HepG2 (cell line): ENCODE data around the gene MIR17HG. TPM values are rescaled to one million over a fixed set of nuclear protein-coding genes. Genes with fewer than 3 reads are reported as not detected.

Experiments
- E2F1 ChIP-seq: sonication (generic); formaldehyde crosslinking; IDR thresholded peaks from 2 replicates; pipeline ENCODE4 v1.5.0; 2020; ENCODE audit warnings: missing genetic modification reagents
- EED ChIP-seq: sonication (generic); formaldehyde crosslinking; IDR thresholded peaks from 2 replicates; pipeline ENCODE4 v1.5.0; 2020; ENCODE audit warnings: mild to moderate bottlenecking, missing genetic modification reagents
- HNRNPLL ChIP-seq: fragments of 200-400 bp; formaldehyde crosslinking; IDR thresholded peaks from 2 replicates; pipeline ENCODE4 v1.6.1; 2017; ENCODE audit warnings: mild to moderate bottlenecking, low read depth, low read length; ENCODE audit not compliant: poor library complexity, severe bottlenecking
- IKZF1 ChIP-seq: fragments of 450-650 bp; IDR thresholded peaks from 2 replicates; pipeline ENCODE4 v1.7.1; 2016
- IRX3 ChIP-seq: sonication (generic); formaldehyde crosslinking; IDR thresholded peaks from 2 replicates; pipeline ENCODE4 v1.8.1; 2023; ENCODE audit warnings: mild to moderate bottlenecking, low read depth, missing genetic modification reagents, borderline replicate concordance
- LCORL ChIP-seq, 2 experiments: fragments of 450-650 bp in 1 of 2; sonication (generic) in 1 of 2; formaldehyde crosslinking in 1 of 2; IDR thresholded peaks; 2 replicates each; pipeline versions ENCODE4 v1.5.0 to v1.6.1; 2017 to 2020; ENCODE audit warnings: antibody characterized with exemption in 1 of 2, missing genetic modification reagents in 1 of 2
- NFE2 ChIP-seq: sonication (generic); formaldehyde crosslinking; IDR thresholded peaks from 2 replicates; pipeline ENCODE4 v1.4.0; 2020; ENCODE audit warnings: missing genetic modification reagents
- NR2F1 ChIP-seq, 2 experiments: fragments of 450-650 bp in 1 of 2; formaldehyde crosslinking in 1 of 2; IDR thresholded peaks; 2 replicates each; pipeline versions ENCODE4 v1.5.0 to v1.6.1; 2016 to 2020; ENCODE audit warnings: mild to moderate bottlenecking in 1 of 2, missing compliant biosample characterization in 1 of 2, missing genetic modification reagents in 1 of 2, moderate library complexity in 1 of 2
- ONECUT2 ChIP-seq: sonication (generic); formaldehyde crosslinking; IDR thresholded peaks from 2 replicates; pipeline ENCODE4 v1.4.0; 2020; ENCODE audit warnings: missing genetic modification reagents
- PBX2 ChIP-seq: IDR thresholded peaks from 2 replicates; pipeline ENCODE4 v1.6.1; 2016; ENCODE audit warnings: control low read depth
- PITX1 ChIP-seq: sonication (generic); formaldehyde crosslinking; IDR thresholded peaks from 2 replicates; pipeline ENCODE4 v1.5.1; 2020; ENCODE audit warnings: mild to moderate bottlenecking, missing genetic modification reagents
- RELA ChIP-seq: sonication (generic); formaldehyde crosslinking; IDR thresholded peaks from 2 replicates; pipeline ENCODE4 v1.4.0; 2020; ENCODE audit warnings: missing genetic modification reagents
- SATB2 ChIP-seq: sonication (generic); formaldehyde crosslinking; IDR thresholded peaks from 2 replicates; pipeline ENCODE4 v1.5.0; 2020; ENCODE audit warnings: missing genetic modification reagents
- ZBTB26 ChIP-seq: IDR thresholded peaks from 2 replicates; pipeline ENCODE4 v1.6.1; 2016; ENCODE audit warnings: missing compliant biosample characterization, missing genetic modification reagents, borderline replicate concordance
- ZNF10 ChIP-seq: sonication (generic); formaldehyde crosslinking; IDR thresholded peaks from 2 replicates; pipeline ENCODE4 v1.4.0; 2020; ENCODE audit warnings: mild to moderate bottlenecking, low read depth, missing genetic modification reagents, borderline replicate concordance
- ZNF121 ChIP-seq: sonication (generic); formaldehyde crosslinking; IDR thresholded peaks from 2 replicates; pipeline ENCODE4 v1.5.0; 2020; ENCODE audit warnings: mild to moderate bottlenecking, missing genetic modification reagents
- ZNF44 ChIP-seq: sonication (generic); formaldehyde crosslinking; IDR thresholded peaks from 2 replicates; pipeline ENCODE4 v1.5.1; 2020; ENCODE audit warnings: mild to moderate bottlenecking, missing genetic modification reagents
- ZNF629 ChIP-seq: sonication (generic); formaldehyde crosslinking; conservative IDR thresholded peaks from 2 replicates; pipeline ENCODE4 v1.5.0; 2020; ENCODE audit warnings: missing genetic modification reagents
- ZSCAN12 ChIP-seq: sonication (generic); formaldehyde crosslinking; IDR thresholded peaks from 2 replicates; pipeline ENCODE4 v1.9.0; 2021; ENCODE audit warnings: mild to moderate bottlenecking, missing genetic modification reagents
- ZSCAN29 ChIP-seq: sonication (generic); formaldehyde crosslinking; conservative IDR thresholded peaks from 2 replicates; pipeline ENCODE4 v1.4.0; 2020; ENCODE audit warnings: mild to moderate bottlenecking, missing genetic modification reagents
- polyA plus RNA-seq, 8 experiments: library from polyadenylated mRNA; depleted of rRNA in 3 of 8; stranded (reverse) in 7 of 8; unstranded in 1 of 8; fragments of >200 nt; fragmentation: Illumina TruSeq in 4 of 8; extraction: Trizol in 4 of 8; gene quantifications; 2 replicates each; pipeline versions ENCODE4 v1.2.1 to v1.2.3, GENCODE V29; 2011 to 2016; ENCODE audit warnings: low read depth in 4 of 8, missing spikeins in 1 of 8, mixed read lengths in 1 of 8; ENCODE audit not compliant: insufficient read depth in 1 of 8
- total RNA-seq, 5 experiments: library from RNA; depleted of rRNA; stranded (reverse); fragments of >200 nt; fragmentation: Illumina TruSeq; extraction: Trizol; gene quantifications; 2 replicates each; pipeline ENCODE4 v1.2.3, GENCODE V29; 2016; ENCODE audit warnings: low read depth in 1 of 5
- TF ChIP-seq, protein P1 (sequence below): sonication (generic); formaldehyde crosslinking; conservative IDR thresholded peaks from 2 replicates; pipeline ENCODE4 v1.5.0; 2020; ENCODE audit warnings: missing genetic modification reagents
- TF ChIP-seq, protein P2 (sequence below): sonication (generic); formaldehyde crosslinking; IDR thresholded peaks from 2 replicates; pipeline ENCODE4 v1.4.0; 2020; ENCODE audit warnings: missing genetic modification reagents, borderline replicate concordance

Gene MIR17HG
- total and polyA plus RNA-seq, 2 of the 13 experiments (the other 11 are each of a cell fraction or from before 2014, with no cell fraction given) = 2.5 to 12.3 TPM

- TF ChIP-seq E2F1 (CRISPR knock-in tag) (peak; percentile 33; the same call in 1 of the 2 replicates), IKZF1 (no peak), IRX3 (CRISPR knock-in tag) (0 out of 2 replicates have a peak, but pooled peaks have one; percentile 48), EED (CRISPR knock-in tag) (no peak), PITX1 (CRISPR knock-in tag) (0 out of 2 replicates have a peak, but pooled peaks have one; percentile 34), ZNF10 (CRISPR knock-in tag) (no peak), ZBTB26 (CRISPR knock-in tag) (no peak), ZSCAN29 (CRISPR knock-in tag) (no peak), ONECUT2 (CRISPR knock-in tag) (no peak), PBX2 (no peak), NR2F1 (CRISPR knock-in tag; IDR thresholded peaks at IDR 0.05) (no peak), HNRNPLL (no peak), ZNF44 (CRISPR knock-in tag) (no peak), RELA (CRISPR knock-in tag) (no peak), SATB2 (CRISPR knock-in tag) (no peak), NFE2 (CRISPR knock-in tag) (no peak), ZNF629 (CRISPR knock-in tag) (no peak), ZSCAN12 (CRISPR knock-in tag) (no peak), ZNF121 (CRISPR knock-in tag) (no peak), LCORL (IDR thresholded peaks at IDR 0.05) (no peak), LCORL (CRISPR knock-in tag; IDR thresholded peaks at IDR 0.05) (no peak)
- TF ChIP-seq, protein P1, sequence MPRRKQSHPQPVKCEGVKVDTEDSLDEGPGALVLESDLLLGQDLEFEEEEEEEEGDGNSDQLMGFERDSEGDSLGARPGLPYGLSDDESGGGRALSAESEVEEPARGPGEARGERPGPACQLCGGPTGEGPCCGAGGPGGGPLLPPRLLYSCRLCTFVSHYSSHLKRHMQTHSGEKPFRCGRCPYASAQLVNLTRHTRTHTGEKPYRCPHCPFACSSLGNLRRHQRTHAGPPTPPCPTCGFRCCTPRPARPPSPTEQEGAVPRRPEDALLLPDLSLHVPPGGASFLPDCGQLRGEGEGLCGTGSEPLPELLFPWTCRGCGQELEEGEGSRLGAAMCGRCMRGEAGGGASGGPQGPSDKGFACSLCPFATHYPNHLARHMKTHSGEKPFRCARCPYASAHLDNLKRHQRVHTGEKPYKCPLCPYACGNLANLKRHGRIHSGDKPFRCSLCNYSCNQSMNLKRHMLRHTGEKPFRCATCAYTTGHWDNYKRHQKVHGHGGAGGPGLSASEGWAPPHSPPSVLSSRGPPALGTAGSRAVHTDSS (CRISPR knock-in tag) = no peak
- TF ChIP-seq, protein P2, sequence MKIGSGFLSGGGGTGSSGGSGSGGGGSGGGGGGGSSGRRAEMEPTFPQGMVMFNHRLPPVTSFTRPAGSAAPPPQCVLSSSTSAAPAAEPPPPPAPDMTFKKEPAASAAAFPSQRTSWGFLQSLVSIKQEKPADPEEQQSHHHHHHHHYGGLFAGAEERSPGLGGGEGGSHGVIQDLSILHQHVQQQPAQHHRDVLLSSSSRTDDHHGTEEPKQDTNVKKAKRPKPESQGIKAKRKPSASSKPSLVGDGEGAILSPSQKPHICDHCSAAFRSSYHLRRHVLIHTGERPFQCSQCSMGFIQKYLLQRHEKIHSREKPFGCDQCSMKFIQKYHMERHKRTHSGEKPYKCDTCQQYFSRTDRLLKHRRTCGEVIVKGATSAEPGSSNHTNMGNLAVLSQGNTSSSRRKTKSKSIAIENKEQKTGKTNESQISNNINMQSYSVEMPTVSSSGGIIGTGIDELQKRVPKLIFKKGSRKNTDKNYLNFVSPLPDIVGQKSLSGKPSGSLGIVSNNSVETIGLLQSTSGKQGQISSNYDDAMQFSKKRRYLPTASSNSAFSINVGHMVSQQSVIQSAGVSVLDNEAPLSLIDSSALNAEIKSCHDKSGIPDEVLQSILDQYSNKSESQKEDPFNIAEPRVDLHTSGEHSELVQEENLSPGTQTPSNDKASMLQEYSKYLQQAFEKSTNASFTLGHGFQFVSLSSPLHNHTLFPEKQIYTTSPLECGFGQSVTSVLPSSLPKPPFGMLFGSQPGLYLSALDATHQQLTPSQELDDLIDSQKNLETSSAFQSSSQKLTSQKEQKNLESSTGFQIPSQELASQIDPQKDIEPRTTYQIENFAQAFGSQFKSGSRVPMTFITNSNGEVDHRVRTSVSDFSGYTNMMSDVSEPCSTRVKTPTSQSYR (CRISPR knock-in tag) = peak; percentile 94; the same call in 1 of the 2 replicates
Observed at GRCh38 chr13:91348906-91349435, 1.5 kb downstream of the MIR17HG start (continued).
